ENCODE measurements around the gene ESPN.

ESPN gene

GRCh38 chr1:6464915-6465314 lies 40.3 kb downstream of the ESPN start:
- no peak overlapping the region for H3K4me3 ChIP-seq (ENCODE audit: control insufficient read depth, low read depth, low read length)
- no peak for TF ChIP-seq CTCF (IDR thresholded peaks at IDR 0.05; ENCODE audit: control insufficient read depth, insufficient read depth, low read depth, low read length, missing control alignments)
- DNase-seq (ENCODE audit: low read depth) = no peak

GRCh38 chr1:6465461-6466005 lies 41.0 kb downstream of the ESPN start:
- DNase-seq (ENCODE audit: low read depth) = no peak
- H3K4me3 ChIP-seq (ENCODE audit: control insufficient read depth, low read depth, low read length) = no peak overlapping the region
- TF ChIP-seq CTCF (IDR thresholded peaks at IDR 0.05; ENCODE audit: control insufficient read depth, insufficient read depth, low read depth, low read length, missing control alignments) = no peak

GRCh38 chr1:6466023-6466422 lies 41.4 kb downstream of the ESPN start, which contains the start of gene TNFRSF25:
Gene TNFRSF25, minus strand, starts transcription at chr1:6466173. Its CDS starts 66 bp downstream, at chr1:6466107.
- no peak for TF ChIP-seq CTCF (IDR thresholded peaks at IDR 0.05; ENCODE audit: control insufficient read depth, insufficient read depth, low read depth, low read length, missing control alignments)
- H3K4me3 ChIP-seq (ENCODE audit: control insufficient read depth, low read depth, low read length) = no peak within 1 kb of the TSS

GRCh38 chr1:6466751-6467150 lies 42.2 kb downstream of the ESPN start:
- no peak overlapping the region for H3K4me3 ChIP-seq (ENCODE audit: control insufficient read depth, low read depth, low read length)
- no peak for DNase-seq (ENCODE audit: low read depth)
- no peak for TF ChIP-seq CTCF (IDR thresholded peaks at IDR 0.05; ENCODE audit: control insufficient read depth, insufficient read depth, low read depth, low read length, missing control alignments)

More at GRCh38 chr1:6466023-6466422, 41.4 kb downstream of the ESPN start, which contains the start of gene TNFRSF25:
- no peak for DNase-seq (ENCODE audit: low read depth)

- TF ChIP-seq CTCF (IDR thresholded peaks at IDR 0.05; ENCODE audit: control insufficient read depth, insufficient read depth, low read depth, low read length, missing control alignments) = no peak
- no peak for DNase-seq (ENCODE audit: low read depth)
- H3K4me3 ChIP-seq (ENCODE audit: control insufficient read depth, low read depth, low read length) = no peak overlapping the region
Observed at GRCh38 chr1:6467224-6467623, 42.6 kb downstream of the ESPN start.

- no peak for DNase-seq (ENCODE audit: low read depth)
- no peak overlapping the region for H3K4me3 ChIP-seq (ENCODE audit: control insufficient read depth, low read depth, low read length)
- TF ChIP-seq CTCF (IDR thresholded peaks at IDR 0.05; ENCODE audit: control insufficient read depth, insufficient read depth, low read depth, low read length, missing control alignments) = no peak
Observed at GRCh38 chr1:6467744-6468688, 43.4 kb downstream of the ESPN start.
